Glomerular visceral epithelial cell (primary cell): ENCODE data around the gene RCSD1.
"Not testable (repeated sequence)": the region's sequence is repeated elsewhere in the genome, so short reads cannot be mapped to it uniquely, and the experiment has no call there.

Experiments
- DNase-seq: peaks from one replicate; pipeline ENCODE4 v3.0.0-alpha.2; 2016; ENCODE audit errors: extremely low spot score

The RCSD1 gene, protein sequence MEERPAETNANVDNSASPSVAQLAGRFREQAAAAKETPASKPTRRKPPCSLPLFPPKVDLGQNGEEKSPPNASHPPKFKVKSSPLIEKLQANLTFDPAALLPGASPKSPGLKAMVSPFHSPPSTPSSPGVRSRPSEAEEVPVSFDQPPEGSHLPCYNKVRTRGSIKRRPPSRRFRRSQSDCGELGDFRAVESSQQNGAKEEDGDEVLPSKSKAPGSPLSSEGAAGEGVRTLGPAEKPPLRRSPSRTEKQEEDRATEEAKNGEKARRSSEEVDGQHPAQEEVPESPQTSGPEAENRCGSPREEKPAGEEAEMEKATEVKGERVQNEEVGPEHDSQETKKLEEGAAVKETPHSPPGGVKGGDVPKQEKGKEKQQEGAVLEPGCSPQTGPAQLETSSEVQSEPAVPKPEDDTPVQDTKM

DNA sequence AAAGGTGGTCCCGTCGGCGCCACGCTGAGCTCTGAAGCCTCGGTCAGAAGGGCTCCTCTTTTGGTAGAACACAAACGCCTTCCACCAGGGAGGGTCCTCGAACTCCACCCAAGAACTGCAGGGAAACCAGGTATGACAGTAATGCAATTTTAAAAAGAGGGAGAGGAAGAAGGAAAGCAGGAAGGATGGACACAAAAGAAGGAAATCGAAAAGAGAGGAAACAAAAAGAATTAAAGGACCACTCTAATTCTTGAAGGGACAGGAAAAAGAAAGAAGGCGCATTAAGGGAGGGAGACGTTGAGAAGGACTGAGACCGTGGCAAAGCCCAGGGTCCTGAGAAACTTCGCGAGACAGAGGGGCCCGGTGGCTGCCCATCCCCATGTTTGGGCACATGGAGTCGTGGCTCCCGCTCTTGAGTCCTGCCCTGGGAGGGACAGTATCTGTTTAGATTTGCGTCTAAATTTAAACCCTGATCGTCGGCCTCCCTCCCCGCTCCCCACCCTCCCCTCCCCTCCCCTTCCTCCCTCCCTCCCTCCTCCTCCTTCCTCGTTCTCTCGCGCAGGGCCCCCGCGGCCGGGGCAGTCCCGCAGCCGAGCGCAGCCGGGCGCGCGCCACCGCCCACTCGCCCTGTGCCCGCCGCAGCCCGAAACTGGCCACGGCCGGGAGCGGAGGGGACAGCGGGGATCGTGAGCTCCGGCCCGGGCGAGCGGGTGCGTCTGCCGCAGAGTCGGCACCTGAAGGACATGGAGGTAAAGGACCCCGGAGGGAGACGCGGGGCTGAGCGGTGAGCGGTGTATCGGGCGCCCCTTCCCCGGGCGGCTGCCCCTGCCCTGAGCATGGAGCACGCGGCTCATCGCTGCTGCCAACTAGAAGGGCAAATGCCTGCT is at the start of gene RCSD1:
Gene RCSD1, plus strand, starts transcription at position 552 of the 887 bp plus-strand sequence. Its CDS starts 192 bp downstream, at position 744.
- DNase-seq = no peak

- no peak for DNase-seq
Measured at GRCh38 chr1:167582064-167582463, 48.0 kb upstream of the RCSD1 start.

DNA sequence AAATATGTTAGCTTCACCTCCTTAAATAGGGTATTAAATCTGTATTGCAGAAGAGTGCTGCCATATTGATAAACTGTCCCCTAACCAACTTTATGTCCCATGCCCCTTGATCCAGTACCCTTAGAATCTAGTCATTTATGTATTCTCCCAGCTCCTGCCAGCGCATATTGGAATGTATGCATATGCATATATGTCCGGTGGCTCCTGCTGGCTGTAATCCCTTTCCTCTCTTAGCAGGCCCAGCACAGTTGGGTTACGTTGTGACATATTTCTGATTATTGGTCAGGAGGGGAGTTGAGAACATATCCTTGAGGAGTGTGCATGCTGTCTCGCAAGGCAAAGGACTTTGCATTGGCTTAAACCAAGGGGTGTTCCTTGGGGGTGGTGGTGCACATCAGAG is 47.3 kb upstream of the RCSD1 start:
- no peak for DNase-seq

DNA sequence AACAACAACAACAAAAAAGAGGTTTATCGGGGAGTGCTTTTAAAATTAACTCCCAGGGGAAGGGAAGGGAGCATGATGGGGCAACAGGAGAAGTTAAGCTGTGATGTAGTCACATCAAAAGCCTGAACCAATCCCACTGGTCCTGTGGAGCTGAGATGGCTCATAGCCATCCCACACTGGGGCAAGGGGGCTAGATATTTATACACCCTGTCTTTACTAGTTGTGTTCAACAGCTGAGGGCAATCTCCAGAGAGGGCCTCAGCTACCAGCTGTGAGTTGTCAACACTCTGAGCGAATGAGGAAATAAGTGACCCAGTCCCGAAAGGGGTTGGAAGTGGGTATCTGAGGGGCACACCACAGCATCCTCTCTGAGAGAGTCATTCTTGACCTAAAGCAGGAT is 45.5 kb upstream of the RCSD1 start:
- no peak for DNase-seq

DNA sequence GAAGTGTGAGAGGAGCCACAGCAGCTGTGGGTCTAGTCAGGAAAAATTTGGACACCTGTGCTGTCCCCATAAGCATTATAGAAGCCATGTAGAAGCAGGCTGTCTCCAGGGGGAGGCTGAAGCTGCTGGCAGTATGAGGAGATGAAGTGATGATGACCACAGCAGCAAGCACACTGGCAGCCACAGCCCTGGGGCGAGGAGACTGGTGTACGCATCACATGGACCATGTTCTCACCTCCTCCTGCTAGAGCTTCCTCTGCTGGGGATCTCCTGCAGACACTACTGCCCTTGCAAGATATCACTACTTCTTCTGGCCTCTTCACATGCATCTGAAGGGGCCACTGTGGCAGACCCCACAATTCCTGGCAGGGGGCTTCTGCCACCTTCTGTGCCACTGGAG is 42.7 kb upstream of the RCSD1 start:
- DNase-seq = no peak

DNA sequence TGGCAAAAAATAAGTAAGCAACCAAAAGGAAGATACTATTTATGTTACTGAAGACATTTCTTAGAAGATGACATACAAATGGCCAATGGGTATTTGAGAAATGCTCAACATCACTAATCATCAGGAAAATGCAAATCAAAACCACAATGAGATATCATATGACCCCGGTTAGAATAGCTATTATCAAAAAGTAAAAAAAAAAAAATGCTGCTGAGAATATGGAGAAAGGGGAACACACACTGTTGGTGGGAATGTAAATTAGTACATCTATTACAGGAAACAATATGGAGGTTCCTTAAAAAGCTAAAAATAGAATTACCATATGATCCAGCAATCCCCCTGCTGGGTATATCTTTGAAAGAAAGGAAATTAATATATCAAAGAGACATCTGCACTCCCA is 42.2 kb upstream of the RCSD1 start:
- no peak for DNase-seq

DNA sequence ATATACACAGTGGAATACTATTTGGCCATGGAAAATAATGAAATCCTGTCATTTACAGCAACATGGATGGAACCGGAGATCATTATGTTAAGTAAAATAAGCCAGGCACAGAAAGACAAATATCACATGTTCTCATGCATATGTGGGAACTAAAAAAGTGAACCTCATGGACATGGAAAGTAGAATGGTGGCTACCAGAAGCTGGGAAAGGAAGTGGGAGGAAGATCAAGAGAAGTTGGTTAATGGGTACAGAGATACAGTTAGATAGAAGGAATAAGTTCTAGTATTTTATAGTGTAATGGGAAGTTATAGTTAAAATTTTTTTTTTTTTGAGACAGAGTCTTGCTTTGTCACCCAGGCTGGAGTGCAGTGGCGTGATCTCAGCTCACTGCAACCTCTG is 41.7 kb upstream of the RCSD1 start:
- no peak for DNase-seq

DNA sequence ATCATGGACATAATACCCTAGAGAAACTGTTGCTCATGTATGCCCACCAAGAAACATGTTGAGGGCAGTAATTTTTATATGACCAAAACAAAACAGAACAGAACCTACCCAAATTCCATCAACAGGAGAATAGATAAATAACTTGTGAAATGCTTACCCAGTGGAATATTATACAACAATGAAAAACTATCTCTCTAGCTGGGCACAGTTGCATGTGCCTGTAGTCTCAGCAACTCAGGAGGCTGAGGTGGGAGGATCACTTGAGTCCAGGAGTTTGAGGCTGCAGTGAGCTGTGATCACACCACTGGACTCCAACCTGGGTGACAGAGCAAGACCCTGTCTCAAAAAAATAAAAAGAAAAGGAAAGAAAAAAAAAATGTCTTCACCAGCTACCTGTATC is 37.6 kb upstream of the RCSD1 start:
- DNase-seq = no peak

DNA sequence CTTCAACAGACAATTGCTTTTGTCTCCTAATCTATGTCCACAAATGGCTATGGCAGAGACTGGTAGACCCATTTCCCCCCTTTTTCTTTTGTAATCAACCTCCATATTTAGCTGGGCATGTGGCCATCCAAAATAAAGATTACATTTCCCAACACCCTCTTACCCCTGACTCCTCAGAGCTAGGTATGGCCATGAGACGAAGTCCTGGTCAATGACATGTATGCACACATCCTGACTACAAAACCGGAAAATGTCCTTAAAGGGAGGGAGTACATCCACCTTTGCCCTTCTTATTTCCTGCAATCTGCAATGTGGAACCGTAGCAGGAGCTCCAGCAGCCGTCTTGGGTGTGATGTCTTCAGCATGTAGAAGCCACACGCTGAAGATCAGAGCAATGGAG is 36.2 kb upstream of the RCSD1 start:
- DNase-seq = no peak

GRCh38 chr1:167594822-167595221 is 35.2 kb upstream of the RCSD1 start:
- no peak for DNase-seq

DNA sequence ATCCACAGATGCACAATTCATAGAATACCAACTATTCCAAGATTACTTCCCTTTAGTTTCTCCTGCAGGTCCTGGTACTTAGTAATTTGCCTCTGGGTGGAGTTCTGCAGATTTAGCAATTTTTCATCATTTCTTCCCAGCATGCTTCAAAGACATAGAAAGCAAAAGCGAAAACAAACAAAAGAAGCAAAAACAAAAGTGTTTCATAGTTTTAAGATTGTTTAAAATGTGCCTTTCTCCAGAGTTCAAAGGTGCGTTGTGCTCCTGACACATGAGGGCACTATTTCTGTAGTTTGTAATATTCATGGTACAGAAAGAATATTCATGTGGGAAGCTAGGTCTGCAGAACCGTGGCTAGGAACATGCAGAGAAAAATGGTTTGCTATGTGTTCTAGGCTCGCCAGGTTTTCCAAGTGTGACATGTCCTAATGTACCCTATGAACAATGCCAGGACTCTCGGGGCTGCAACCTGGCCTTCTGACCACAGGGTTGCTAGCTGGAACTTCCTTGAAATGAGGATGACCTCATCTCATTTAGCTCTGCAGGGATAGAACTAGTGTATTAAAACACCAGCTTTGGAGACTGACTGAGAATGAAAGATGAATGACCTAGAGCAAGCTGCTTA is 30.0 kb upstream of the RCSD1 start:
- DNase-seq = peak; percentile 73

GRCh38 chr1:167601442-167602383 is 28.3 kb upstream of the RCSD1 start:
- DNase-seq = no peak

- no peak for DNase-seq
Measured at GRCh38 chr1:167602840-167603239, 27.2 kb upstream of the RCSD1 start.

GRCh38 chr1:167605576-167605975 is 24.5 kb upstream of the RCSD1 start:
- no peak for DNase-seq

- no peak for DNase-seq
Measured at GRCh38 chr1:167611983-167612382, 18.0 kb upstream of the RCSD1 start.

- DNase-seq = no peak
Measured at GRCh38 chr1:167612587-167613385, 17.2 kb upstream of the RCSD1 start.

DNA sequence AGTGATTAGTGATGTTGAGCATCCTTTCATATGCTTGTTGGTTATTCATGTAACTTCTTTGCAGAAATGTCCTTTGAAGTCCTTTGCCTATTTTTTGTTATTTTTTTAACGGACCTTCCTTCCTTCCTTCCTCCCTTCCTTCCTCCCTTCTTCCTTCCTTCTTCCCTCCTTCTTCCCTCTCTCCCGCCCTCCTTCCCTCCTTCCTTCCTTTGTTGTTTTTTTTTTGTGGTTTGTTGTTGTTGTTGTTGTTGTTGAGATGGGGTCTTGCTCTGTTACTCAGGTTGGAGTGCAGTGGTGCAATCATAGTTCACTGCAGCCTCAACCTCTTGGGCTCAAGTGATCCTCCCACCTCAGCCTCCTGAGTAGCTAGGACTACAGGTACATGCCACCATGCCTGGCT is 16.0 kb upstream of the RCSD1 start:
- DNase-seq = not testable (repeated sequence)

- DNase-seq = no peak
Measured at GRCh38 chr1:167614851-167615250, 15.2 kb upstream of the RCSD1 start.

GRCh38 chr1:167616521-167616920 is 13.5 kb upstream of the RCSD1 start:
- DNase-seq = no peak
